GM21390 (cell line): ENCODE data around the gene GMEB1.
"Not testable (repeated sequence)": the region's sequence is repeated elsewhere in the genome, so short reads cannot be mapped to it uniquely, and the experiment has no call there.

Source experiments
- ATAC-seq: cut with Tn5 transposase; IDR thresholded peaks from one replicate; pipeline ENCODE4 v1.9.1; 2021; ENCODE audit not compliant: unreplicated experiment

The GMEB1 gene

DNA sequence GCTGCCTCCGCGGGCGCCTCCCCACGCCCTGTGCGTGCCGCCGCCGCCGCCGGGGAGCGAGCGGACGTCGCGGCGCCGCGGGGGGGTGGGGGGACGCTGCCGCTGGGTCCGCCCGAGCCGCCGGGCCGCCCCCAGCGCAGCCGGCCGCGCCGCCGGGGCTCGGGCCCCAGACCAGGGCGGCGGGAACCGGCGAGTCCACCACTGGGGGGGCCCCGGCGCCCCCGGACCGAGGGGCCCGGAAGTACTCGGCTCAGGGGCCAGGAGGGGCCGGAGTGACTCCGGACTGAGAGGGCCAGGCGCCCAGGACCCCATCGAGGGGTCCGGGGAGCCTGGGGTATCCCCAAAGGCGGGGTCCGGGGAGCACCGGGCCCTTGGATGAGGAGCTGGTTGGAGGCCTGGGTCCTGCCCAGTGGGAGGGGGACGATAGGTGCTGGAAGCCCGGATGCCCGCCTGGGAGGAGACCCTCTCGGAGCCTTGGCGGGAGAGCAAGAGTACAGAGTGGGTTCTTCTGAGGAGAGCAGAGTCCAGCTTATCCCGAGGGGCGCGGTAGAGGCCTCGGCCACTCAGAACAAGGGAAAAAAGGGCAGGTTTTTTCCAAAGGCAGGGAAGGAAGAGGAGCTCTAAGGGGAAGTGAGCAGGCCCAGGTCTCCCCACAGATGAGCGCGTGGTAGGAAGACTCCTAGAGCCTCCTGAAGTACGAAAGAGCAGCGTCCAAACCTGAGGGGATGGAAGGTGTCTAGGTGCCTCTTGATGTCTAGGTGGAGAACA lies 556 bp downstream of the GMEB1 start:
- ATAC-seq = peak; percentile 52

DNA sequence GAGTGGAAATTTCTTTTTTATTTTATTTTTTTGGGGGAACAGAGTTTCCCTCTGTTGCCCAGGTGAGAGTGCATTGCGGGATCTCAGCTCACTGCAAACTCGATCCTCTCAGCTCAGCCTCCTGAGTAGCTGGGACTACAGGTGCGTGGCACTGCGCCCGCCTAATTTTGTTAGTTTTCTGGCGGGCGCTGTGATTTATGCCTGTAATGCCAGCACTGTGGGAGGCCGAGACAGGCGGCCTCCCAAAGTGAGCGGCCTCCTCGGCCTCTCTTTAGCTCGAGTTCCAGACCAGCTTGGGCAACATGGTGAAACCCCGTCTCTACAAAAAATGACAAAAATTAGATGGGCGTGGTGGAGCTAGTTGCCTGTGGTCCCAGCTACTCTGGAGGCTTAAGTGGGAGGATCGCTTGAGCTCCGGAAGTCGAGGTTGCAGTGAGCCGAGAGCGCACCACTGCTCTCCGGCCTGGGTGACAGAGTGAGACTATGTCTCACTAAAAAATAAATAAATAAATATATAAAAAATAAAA lies 2.7 kb downstream of the GMEB1 start:
- ATAC-seq = no peak

DNA sequence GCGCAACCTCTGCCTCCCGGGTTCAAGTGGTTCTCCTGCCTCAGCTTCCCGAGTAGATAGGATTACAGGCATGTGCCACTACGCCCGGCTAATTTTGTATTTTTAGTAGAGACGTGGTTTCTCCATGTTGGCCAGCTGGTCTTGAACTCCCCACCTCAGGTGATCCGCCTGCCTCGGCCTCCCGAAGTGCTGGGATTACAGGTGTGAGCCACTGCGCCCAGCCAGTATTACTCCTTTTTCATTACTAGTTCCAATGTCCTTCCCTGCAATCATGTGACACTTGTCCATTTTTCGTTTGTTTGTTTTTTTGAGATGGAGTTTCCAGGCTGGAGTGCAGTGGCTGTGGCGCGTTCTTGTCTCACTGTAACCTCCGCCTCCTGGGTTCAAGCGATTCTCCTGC lies 4.4 kb downstream of the GMEB1 start:
- not testable (repeated sequence) for ATAC-seq

DNA sequence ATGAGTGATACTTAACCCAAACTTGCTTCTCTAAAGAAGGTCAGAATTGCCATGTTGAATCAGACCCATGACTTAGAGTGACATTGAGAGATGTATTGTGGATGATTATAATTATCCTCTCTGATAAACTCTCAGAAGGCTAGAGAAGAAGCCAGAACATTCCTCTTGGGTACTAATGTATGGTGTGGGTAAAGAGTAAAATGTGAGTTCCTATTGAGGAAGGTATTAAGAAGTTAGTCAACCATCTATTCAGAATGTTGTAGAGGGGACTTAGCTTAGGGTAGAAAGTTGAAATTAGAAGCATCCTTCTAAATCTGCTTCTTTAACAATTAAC lies 7.3 kb downstream of the GMEB1 start:
- ATAC-seq = no peak

DNA sequence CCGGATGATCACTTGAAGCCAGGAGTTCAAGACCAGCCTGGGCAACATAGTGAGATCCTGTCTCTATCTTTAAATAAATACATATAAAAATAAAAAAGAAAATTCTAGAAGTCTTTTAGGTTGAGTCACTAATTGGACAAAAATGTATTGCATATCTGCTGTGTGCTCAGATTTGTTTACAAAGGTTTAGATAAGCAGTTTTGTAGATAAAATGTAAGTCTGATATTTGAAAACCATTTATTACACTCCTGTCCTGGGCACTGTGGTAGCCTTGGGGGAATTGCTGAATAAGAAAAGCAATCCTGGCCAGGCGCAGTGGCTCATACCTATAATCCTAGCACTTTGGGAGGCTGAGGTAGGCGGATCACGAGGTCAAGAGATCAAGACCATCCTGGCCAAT lies 11.6 kb downstream of the GMEB1 start:
- no peak for ATAC-seq

DNA sequence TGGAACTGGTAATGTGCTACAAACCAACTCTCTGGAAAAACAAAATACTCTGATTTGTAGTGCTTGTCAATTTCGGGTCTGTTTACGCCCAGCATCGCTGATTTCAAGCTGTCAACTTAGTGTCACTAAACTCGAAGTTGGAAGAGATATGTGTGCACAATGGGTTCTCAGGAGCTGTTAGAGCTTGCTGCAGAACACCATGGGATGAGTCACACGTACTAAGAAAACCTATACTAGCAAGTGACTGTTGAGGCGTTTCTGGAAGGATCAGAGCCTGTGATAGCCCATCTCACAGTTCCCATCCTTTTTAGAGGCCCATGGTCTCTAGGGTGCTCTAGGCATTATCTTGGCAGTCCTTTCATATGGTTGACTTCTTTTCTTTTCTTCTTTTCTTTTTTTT lies 14.3 kb downstream of the GMEB1 start:
- ATAC-seq = no peak

DNA sequence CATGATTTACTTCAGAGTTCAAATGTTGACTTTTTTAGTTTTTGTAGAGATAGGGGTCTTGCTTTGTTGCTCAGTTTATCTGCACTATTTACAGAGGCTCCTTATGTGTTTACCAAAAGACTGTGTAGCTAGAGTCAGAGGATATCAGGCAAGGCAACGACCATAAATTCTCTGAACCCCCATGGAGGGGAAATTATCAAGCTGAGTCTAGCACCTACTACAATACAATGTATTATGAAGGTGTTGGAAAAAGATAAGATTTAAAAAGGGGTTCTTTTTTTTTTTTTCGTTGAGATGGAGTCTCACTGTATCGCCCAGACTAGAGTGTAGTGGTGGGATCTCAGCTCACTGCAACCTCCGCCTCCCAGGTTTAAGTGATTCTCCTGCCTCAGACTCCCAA lies 16.4 kb downstream of the GMEB1 start:
- no peak for ATAC-seq

DNA sequence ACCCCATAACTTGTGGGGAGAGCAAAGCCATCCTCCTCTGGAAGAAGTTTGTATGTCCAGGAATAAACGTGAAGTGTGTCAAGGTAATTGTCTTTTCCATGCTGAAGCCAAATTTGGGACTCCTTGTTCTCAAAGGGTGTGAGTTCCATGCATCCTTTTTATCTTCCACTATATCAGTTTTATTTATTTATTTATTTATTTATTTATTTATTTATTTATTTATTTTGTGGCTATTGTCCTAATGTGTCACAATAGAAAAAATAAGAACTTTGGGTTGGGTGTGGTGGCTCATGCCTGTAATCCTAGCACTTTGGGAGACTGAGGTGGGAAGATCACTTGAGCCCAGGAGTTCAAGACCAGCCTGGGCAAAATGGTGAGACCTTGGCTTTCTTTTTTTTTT lies 23.0 kb downstream of the GMEB1 start:
- not testable (repeated sequence) for ATAC-seq

DNA sequence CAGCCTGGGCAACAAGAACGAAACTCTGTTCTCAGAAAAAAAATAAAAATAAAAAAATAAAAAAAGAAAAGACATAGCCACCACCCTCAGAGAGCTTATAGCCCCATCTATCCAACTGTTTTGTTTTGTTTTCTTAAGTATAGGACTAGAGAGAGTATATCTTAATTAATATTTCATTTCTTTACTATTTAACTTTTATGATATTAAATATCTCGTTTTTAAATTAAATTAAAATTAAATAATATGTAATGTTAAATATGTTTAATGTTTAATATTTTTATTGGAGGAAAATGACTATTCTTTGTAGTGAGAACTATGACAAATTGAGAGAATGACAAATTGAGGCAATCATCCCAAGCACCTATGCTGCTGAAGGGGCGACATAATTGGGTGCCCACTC lies 35.0 kb downstream of the GMEB1 start:
- no peak for ATAC-seq

DNA sequence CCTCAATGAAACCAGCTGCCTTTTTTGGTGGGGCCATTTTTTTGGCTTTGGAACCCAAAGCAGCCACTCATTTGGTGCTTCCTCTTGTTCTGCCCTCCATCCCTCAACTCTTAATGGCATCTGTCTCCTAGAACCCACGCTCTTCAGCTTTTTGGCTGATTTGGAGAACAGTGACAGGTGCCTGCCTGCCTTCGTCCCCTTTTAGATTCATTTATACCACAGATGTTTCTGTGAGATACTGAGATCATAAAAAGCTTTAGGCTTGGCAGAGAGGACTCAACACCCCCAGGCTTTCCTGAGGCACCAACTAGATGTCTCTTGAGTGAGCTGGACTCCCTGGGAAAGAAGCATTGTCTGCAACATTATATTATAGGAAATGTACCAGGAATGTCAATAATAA lies 47.8 kb downstream of the GMEB1 start:
- no peak for ATAC-seq

DNA sequence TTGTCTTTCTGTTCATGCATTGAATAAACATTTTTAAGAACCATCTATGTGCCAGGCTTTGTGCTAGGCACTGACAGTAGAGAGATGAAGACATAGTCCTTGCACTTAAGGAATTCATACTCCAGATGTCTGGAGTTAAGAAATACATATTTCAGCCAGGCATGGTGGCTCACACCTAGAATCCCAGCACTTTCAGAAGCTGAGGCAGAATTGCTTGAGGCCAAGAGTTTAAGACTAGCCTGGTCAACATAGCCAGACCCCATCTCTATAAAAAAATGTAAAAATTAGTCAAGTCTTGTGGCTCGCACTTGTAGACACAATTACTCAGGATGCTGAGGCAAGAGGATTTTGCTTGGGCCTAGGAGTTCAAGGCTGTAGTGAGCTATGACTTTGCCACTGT lies 49.6 kb downstream of the GMEB1 start:
- no peak for ATAC-seq

DNA sequence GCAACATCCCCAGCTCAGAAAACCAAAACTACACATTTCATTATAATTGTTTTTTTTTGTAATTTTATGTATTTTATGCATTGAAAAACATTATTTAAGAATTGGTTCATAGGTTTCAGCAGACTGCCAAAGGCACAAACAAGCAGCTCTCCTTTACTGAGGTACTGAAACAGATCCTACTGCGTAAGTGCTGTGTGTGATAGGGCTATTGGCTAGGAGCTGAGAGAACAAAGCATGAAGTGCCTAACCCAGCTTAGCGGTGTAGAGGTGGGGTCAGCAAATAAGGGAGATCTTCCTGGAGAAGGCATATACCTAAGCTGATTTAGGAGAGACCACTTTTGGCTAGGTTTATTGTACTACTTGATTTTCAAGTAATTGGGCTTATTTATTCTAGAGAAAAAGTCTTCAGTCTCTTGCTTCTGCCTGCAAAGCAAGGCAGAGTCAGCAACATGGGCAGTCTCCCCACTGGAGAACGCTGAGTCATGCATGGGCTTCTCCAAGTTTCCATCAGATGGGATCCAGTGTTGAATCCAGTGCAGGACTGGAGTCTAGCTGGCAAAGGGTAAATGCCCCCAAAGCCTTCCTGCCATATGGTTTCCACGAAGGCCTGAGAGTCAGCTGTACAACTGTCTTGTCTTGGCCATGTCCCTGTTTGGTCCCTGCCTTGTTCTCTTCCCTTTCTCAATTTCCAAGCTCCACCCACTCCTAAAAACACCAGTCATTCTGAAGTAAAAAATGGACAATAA lies 50.2 kb downstream of the GMEB1 start:
- ATAC-seq = no peak

DNA sequence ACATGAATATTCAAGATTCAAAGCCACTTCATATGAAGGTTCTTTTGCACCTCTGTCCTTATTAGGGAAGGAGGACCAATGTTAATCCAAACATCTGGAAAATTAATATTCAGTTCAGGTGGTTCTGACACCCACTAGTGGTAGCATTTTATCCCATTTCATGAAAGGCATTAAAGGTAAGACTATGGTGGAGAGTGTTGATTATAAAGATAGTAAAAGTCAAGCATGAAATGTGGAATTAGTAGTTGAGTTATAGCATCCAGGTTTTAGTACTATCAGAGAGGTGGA lies 50.7 kb downstream of the GMEB1 start:
- ATAC-seq = no peak

DNA sequence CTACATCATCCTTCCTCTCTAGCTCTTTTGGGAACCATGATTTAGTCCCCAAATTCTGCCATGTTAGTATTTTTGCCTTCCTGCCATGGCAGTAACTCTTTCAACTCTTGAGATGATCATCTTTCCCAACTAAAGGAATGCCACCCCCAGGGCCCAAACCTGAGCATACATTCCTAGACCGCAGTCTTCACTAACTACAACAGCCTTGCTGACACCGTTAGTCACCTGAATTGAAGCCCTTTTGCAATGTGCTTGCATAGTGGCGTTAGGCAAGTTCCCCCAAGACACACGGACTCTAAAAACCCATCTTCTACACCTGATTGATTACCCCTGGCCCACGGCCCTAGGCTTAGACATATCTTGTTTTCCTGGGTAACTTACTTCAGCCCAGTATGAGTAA lies 51.8 kb downstream of the GMEB1 start:
- no peak for ATAC-seq

DNA sequence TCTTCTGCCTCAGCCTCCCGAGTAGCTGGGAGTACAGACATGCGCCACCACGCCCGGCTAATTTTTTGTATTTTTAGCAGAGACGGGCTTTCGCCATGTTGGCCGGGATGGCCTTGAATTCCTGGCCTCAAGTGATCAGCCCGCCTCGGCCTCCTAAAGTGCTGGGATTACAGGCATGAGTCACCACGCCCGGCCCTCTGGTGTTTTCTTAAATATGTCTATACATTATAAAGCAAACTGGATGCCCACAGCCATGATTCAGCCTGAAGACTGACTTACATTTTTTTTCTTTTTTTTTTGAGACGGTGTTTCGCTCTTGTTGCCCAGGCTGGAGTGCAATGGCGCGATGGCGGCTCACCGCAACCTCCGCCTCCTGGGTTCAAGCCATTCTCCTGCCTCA lies 53.3 kb downstream of the GMEB1 start:
- not testable (repeated sequence) for ATAC-seq

DNA sequence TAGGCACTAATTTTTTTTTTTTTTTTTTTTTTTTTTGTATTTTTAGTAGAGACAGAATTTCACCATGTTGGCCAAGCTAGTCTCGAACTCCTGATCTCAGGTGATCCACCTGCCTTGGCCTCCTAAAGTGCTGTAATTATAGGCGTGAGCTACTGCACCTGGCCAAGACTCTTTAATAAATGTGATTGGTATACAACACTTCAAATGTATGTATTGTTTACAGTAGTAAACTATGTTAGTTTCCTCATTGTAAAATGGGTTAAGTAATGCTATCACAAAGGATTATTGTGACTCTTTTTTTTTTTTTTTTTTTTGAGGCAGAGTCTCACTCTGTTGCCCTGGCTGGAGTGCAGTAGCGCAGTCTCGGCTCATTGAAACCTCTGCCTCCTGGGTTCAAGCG lies 56.8 kb downstream of the GMEB1 start:
- ATAC-seq = not testable (repeated sequence)

DNA sequence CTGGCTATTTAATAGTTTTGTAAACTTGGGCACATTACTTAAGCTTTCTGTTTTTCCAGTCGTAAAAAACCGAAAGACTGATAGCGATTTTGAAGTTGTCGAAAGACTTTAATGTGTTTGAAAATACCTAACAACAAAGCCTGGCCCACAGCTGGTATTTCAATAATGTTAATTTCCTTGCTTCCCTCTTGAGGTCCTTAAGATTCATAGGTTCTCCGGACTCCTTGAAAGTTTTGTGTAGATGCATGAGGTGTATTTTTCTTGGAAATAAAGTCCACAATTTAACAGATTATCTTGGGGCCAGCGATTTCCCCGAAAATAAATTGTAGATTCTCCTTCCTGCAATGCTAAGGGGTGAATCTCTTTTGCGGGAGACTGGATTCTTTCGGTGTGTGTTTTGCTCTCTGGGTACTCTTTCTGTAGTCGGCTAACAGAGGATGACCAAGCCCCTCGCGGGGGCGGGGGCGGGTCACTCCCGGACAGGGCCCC lies 67.4 kb downstream of the GMEB1 start:
- ATAC-seq = no peak

DNA sequence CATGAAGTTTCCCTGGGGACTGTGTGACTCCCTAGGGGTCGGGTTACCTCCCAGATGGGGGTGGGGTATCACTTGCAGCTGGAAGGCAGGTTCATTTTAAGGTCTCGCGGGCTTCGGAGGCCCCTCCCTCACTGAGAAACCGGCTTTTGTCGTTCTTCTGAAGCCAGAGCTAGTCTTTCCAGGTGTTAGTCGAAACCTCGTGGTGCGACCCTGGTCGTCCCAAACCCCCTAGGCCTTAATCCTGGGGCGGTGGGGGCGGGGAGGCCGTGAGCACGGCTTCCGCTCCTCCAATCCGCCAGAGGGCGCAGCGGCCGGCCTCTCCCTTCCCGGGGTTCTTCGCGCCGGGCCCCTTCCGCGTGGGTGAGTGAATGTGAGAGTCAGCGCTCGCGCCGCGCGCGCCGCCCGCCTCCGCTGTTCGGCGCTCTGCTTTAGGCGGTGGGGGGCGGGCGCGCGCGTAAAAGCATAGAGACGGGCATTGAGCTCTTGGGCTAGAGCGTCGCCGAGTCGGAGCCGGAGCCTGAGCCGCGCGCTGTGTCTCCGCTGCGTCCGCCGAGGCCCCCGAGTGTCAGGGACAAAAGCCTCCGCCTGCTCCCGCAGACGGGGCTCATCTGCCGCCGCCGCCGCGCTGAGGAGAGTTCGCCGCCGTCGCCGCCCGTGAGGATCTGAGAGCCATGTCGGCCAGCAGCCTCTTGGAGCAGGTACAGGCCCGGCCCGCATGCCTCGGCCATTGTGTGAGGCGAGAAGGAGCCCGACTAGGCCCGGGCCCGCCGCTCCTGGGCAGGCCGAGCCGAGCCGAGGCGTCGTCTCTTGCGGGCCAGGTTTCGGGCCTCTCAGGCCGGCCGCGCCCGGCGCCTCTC lies 68.1 kb downstream of the GMEB1 start, which contains the start of gene YTHDF2:
YTHDF2 (plus strand) TSS at position 491 of the 857 bp plus-strand sequence; CDS start at position 672, 181 bp downstream.
- ATAC-seq = peak; percentile 86

DNA sequence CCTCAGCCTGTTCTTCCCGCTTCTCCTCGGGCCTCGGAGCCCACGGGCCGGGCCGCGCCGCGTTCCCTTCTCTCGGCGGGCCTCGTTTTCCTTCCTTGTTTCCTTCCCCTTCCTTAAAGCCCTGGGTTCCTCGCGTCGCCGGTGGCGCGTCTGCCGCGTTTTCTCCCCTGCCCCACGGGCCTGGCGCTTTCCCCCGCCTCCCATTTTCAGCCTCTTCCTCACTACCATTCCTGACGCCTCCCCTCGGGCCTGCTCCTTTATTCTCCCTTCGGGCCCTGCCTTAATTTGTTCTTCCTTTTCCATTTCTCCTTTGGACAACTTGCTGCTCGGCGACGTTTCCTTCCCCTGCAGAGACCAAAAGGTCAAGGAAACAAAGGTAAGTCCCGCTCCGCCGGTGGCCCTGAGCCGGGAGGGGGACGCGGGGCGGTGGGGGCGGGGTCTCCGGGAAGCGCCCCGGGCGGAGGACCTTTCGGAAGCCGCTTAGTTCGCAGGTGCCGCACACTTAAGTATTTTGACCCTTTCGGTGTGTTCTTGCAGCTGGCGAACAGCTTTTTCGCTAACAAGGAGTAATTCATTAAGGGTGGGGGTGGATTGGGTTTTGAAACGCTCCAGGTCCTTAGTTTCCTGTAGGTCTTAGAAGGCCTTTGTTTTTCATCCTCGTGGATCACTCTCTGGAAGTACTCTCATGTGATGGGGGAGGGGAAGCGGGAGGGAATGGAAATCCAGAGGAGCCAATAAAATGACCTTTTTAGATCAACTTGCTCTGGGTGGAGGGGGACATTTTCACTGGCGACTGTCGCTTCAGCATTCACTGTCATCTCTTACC lies 68.9 kb downstream of the GMEB1 start:
- no peak for ATAC-seq

DNA sequence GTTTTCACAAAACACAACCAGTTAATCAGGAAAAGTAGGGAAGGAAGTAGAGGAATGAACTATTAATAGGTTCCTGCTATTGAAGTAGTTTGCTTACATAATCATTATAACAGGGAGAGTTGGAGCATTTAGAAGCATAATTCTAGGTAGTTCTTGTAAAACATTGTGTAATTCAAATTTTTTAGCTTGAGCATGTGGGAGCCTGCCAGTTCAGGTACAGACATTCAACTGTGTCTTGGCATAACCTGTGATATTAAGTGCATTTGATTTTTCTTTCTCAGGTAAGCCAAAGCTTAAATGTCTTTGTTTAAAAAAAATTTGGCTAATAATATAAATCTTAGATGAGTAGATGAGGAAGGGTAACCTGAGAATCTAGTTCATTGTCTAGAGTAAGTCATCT lies 71.5 kb downstream of the GMEB1 start:
- ATAC-seq = no peak

DNA sequence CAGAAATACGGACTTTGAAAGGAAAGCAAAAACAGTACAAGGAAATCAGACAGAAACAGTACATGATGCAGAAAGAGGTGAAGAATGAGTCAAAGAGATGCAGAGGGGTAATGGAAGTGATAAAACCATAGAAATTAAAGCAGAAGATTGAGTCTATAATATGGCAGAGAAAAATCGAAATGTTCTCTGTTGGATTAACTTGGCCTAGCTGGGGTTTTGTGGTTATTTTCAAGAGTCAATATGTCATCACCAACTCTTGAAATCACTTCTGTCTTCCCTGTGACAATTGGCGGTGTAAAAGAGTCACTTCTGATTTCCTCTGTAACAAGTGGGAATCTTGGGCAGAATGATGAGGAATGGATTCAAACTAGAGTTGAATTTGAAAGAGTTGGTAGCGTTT lies 75.6 kb downstream of the GMEB1 start:
- ATAC-seq = no peak
